ENCODE results near the gene HDAC9. TPM values are rescaled to one million over a fixed set of nuclear protein-coding genes. Genes with fewer than 3 reads are reported as not detected.

HDAC9 gene
- total RNA-seq, 1 experiment from 2014 or later: 14.7 TPM

GRCh38 chr7:18459484-18460245, 35.9 kb upstream of the HDAC9 start:
- Histone ChIP-seq H2AFZ (no peak overlapping the region), H3K9me2 (ENCODE audit: insufficient read depth) (no peaks in the 10 kb centered on the region), H3K4me3 (no peak overlapping the region), H4K20me1 (ENCODE audit: insufficient read depth) (no peaks in the 10 kb centered on the region), H3K9me3 (ENCODE audit: insufficient read depth, low read depth) (no peaks in the 10 kb centered on the region), H3K4me2 (no peak overlapping the region), H3K27me3 (ENCODE audit: insufficient read depth, low read depth) (no peaks in the 10 kb centered on the region), H3F3A (ENCODE audit: insufficient read depth, low read depth) (no peaks in the 10 kb centered on the region), H3K36me3 (ENCODE audit: low read depth) (no peaks in the 10 kb centered on the region), H3K79me2 (ENCODE audit: low read depth) (no peaks in the 10 kb centered on the region), H3K4me1 (replicated peaks; ENCODE audit: insufficient read depth) (peaks cover 11% of the 10 kb centered on the region), H3K27ac (no peak overlapping the region)
- ChIA-PET CTCF (interaction anchor here (0.7 kb wide), 1 partner anchor 620 kb away, joined by 3 read pairs; no protein-coding TSS in a partner anchor), POLR2A (ENCODE audit: unreplicated experiment) (interaction anchor here (0.6 to 0.7 kb wide), 2 partner anchors 14 to 147 kb away, joined by 3 to 9 read pairs; no protein-coding TSS in a partner anchor)
- no TSS peak for BruUV-seq (replicated peaks)
- intact Hi-C loops (cut with micrococcal nuclease; ENCODE audit: unreplicated experiment): no loop called here
- TF ChIP-seq CTCF (conservative IDR thresholded peaks at IDR 0.05) (no peak), EZH2 (IDR thresholded peaks at IDR 0.05; ENCODE audit: low read depth) (no peak)
- DNase-seq: no peak

DNA sequence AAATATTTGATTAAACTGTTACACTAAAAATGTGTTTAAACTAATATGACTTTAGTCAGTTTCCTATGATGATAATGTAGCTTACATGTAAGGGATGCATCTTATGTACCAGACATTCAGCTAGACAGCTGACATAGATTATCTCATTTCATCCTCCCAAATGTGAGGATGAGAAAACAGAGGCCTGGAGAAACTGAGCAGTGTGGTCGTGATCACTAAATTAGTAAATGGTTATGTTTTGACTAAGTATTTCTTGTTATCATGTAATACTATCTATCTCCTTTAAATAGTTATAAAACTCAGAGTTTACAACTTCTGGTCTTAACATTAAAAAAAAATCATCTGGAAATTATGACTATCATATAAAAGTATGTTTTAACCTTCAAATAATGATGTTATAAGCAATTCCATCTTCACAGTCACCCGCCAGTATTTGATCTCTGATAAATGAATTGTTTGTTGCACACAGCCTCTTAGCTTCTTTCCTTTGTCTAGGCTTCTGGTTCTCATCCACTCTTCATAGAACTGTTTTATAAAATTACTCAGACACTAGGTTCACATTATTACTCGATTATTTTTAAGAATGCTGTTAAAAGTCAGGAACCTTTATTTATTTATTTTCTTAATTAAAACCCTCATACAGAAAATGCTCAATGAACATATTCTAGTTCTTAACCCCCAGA, 33.6 kb upstream of the HDAC9 start:
- Histone ChIP-seq H2AFZ (0 out of 2 replicates have a peak overlapping the region, but pooled peaks have one; percentile 2), H3K36me3 (ENCODE audit: low read depth) (no peaks in the 10 kb centered on the region), H3K9me3 (ENCODE audit: insufficient read depth, low read depth) (no peaks in the 10 kb centered on the region), H3K9me2 (ENCODE audit: insufficient read depth) (no peaks in the 10 kb centered on the region), H3K79me2 (ENCODE audit: low read depth) (no peaks in the 10 kb centered on the region), H3F3A (ENCODE audit: insufficient read depth, low read depth) (no peaks in the 10 kb centered on the region), H3K27ac (no peak overlapping the region), H3K27me3 (ENCODE audit: insufficient read depth, low read depth) (no peaks in the 10 kb centered on the region), H3K4me3 (no peak overlapping the region), H4K20me1 (ENCODE audit: insufficient read depth) (no peaks in the 10 kb centered on the region), H3K4me2 (no peak overlapping the region), H3K4me1 (replicated peaks; ENCODE audit: insufficient read depth) (peaks cover 11% of the 10 kb centered on the region)
- POLR2A ChIA-PET (ENCODE audit: unreplicated experiment): no interaction called here
- CTCF ChIA-PET: no interaction called here
- no peak for TF ChIP-seq CTCF (conservative IDR thresholded peaks at IDR 0.05)
- no peak for TF ChIP-seq EZH2 (IDR thresholded peaks at IDR 0.05; ENCODE audit: low read depth)
- intact Hi-C loops (cut with micrococcal nuclease; ENCODE audit: unreplicated experiment): no loop called here
- no peak for DNase-seq
- BruUV-seq (replicated peaks): no TSS peak

- Histone ChIP-seq H3F3A (ENCODE audit: insufficient read depth, low read depth) (no peaks in the 10 kb centered on the region), H3K27ac (no peak overlapping the region), H3K4me3 (no peak overlapping the region), H3K27me3 (ENCODE audit: insufficient read depth, low read depth) (no peaks in the 10 kb centered on the region), H3K9me3 (ENCODE audit: insufficient read depth, low read depth) (no peaks in the 10 kb centered on the region), H2AFZ (no peak overlapping the region; the same call in 1 of the 2 replicates), H4K20me1 (ENCODE audit: insufficient read depth) (no peaks in the 10 kb centered on the region), H3K9me2 (ENCODE audit: insufficient read depth) (no peaks in the 10 kb centered on the region; the same call in 1 of the 2 replicates), H3K79me2 (ENCODE audit: low read depth) (no peaks in the 10 kb centered on the region), H3K4me2 (no peak overlapping the region), H3K36me3 (ENCODE audit: low read depth) (no peaks in the 10 kb centered on the region), H3K4me1 (replicated peaks; ENCODE audit: insufficient read depth) (no peaks in the 10 kb centered on the region)
- no peak for TF ChIP-seq EZH2 (IDR thresholded peaks at IDR 0.05; ENCODE audit: low read depth)
- no peak for TF ChIP-seq CTCF (conservative IDR thresholded peaks at IDR 0.05)
- no peak for DNase-seq
- intact Hi-C loops (cut with micrococcal nuclease; ENCODE audit: unreplicated experiment): no loop called here
- BruUV-seq (replicated peaks): no TSS peak
- CTCF ChIA-PET: no interaction called here
- POLR2A ChIA-PET (ENCODE audit: unreplicated experiment): no interaction called here
These were observed 30.7 kb upstream of the HDAC9 start for GRCh38 chr7:18464830-18465229.

Measured in PC-9 (cell line).